ENCODE data around the gene GGA3.

- no peak for TF ChIP-seq CTCF (optimal IDR thresholded peaks at IDR 0.05 in 1 of 3, IDR thresholded peaks at IDR 0.05 in 1 of 3, conservative IDR thresholded peaks at IDR 0.05 in 1 of 3; ENCODE audit: extremely low read depth in 1 of 3, insufficient read depth in 2 of 3, low read length in 3 of 3)
- no peak for TF ChIP-seq EZH2 (IDR thresholded peaks at IDR 0.05; ENCODE audit: low read length)
Observed at GRCh38 chr17:75270966-75271232, 9.5 kb upstream of the GGA3 start, which contains the start of gene MIF4GD.
